Ovary (tissue), 3 donors: ENCODE results near the gene SIGMAR1.

ENCODE experiments used
- CTCF ChIP-seq, 3 donors: fragments of 450-650 bp in 2 of 3; fragments of 200-600 bp in 1 of 3; IDR thresholded peaks; one replicate each; pipeline versions ENCODE4 v1.5.1 to v1.8.0; 2016 to 2022; ENCODE audit warnings: antibody characterized with exemption in 3 of 3, mild to moderate bottlenecking in 1 of 3
- EP300 ChIP-seq: sonication (generic); formaldehyde crosslinking; IDR thresholded peaks from one replicate; pipeline ENCODE4 v1.6.1; 2017; ENCODE audit warnings: antibody characterized with exemption
- POLR2A ChIP-seq: fragments of 450-650 bp; IDR thresholded peaks from one replicate; pipeline ENCODE4 v1.6.1; 2017; ENCODE audit warnings: antibody characterized with exemption, mild to moderate bottlenecking, moderate library complexity
- donor health status: DM: no; HTN: no; CAD: no.

- no peak for TF ChIP-seq CTCF (IDR thresholded peaks at IDR 0.05)
- TF ChIP-seq POLR2A: no peak
- TF ChIP-seq EP300: no peak
These were observed 46.6 kb upstream of the SIGMAR1 start for GRCh38 chr9:34684145-34684544.
